K562 (cell line): ENCODE measurements around the gene SELENOM.

Experiments
- ASH1L ChIP-seq: fragments of 450-650 bp; IDR thresholded peaks from 2 replicates; pipeline ENCODE4 v1.6.1; 2018; ENCODE audit warnings: borderline replicate concordance, mild to moderate bottlenecking, low read depth; ENCODE audit not compliant: partially characterized antibody
- CHD2 ChIP-seq: IDR thresholded peaks from 2 replicates; pipeline ENCODE4 v1.6.1; 2011; ENCODE audit warnings: low read depth, low read length
- CTCF ChIP-seq, 3 experiments: IDR thresholded peaks in 2 of 3; conservative IDR thresholded peaks in 1 of 3; 2 replicates each; pipeline ENCODE4 v1.5.1; 2011 to 2012; ENCODE audit warnings: low read length in 3 of 3, mild to moderate bottlenecking in 3 of 3, control low read depth in 2 of 3, improper control_type of control experiment in 1 of 3, inconsistent platforms in 1 of 3, low read depth in 1 of 3, mixed read lengths in 1 of 3, moderate library complexity in 1 of 3; ENCODE audit not compliant: insufficient read depth in 2 of 3
- KLF16 ChIP-seq: IDR thresholded peaks from 2 replicates; pipeline ENCODE4 v1.6.1; 2016; ENCODE audit warnings: antibody characterized with exemption
- MTF1 ChIP-seq: fragments of 250-450 bp; sonication (Bioruptor Pico); IDR thresholded peaks from 2 replicates; pipeline ENCODE4 v1.9.0; 2021; ENCODE audit warnings: moderate library complexity, mild to moderate bottlenecking, inconsistent platforms, borderline replicate concordance
- MYC ChIP-seq, 2 experiments: fragments of 250-450 bp in 1 of 2; sonication (Bioruptor Pico) in 1 of 2; IDR thresholded peaks; 2 replicates each; pipeline versions ENCODE4 v1.5.1 to v1.6.1; 2012 to 2021; ENCODE audit warnings: low read depth in 2 of 2, borderline replicate concordance in 1 of 2, improper control_type of control experiment in 1 of 2, low read length in 1 of 2, mild to moderate bottlenecking in 1 of 2, moderate library complexity in 1 of 2
- RCOR1 ChIP-seq, 2 experiments: IDR thresholded peaks; 2 replicates each; pipeline ENCODE4 v1.6.1; 2012; ENCODE audit warnings: low read depth in 2 of 2, low read length in 2 of 2, borderline replicate concordance in 1 of 2, improper control_type of control experiment in 1 of 2
- ZFX ChIP-seq: sonication (generic); formaldehyde crosslinking; IDR thresholded peaks from 2 replicates; pipeline ENCODE4 v1.8.0; 2022; ENCODE audit warnings: mild to moderate bottlenecking, missing genetic modification reagents, moderate library complexity
- ZSCAN29 ChIP-seq: fragments of 450-650 bp; IDR thresholded peaks from 2 replicates; pipeline ENCODE4 v1.6.1; 2017
- TF ChIP-seq, protein P1 (sequence below): fragments of 250-450 bp; sonication (Bioruptor Pico); IDR thresholded peaks from 2 replicates; pipeline ENCODE4 v1.9.0; 2021; ENCODE audit warnings: mild to moderate bottlenecking, inconsistent platforms

- TF ChIP-seq ZSCAN29: no peak
- TF ChIP-seq CHD2: no peak
- TF ChIP-seq MTF1 (CRISPR knock-in tag): no peak
- TF ChIP-seq ZFX (CRISPR knock-in tag): no peak
- 0 out of 6 replicates have a peak, but pooled peaks of 1 of the 3 experiments have one; percentile 16 for TF ChIP-seq CTCF (IDR thresholded peaks at IDR 0.05 in 2 of 3, conservative IDR thresholded peaks at IDR 0.05 in 1 of 3; ENCODE audit: insufficient read depth in 2 of 3, low read depth in 1 of 3, low read length in 3 of 3)
- TF ChIP-seq RCOR1 (IDR thresholded peaks at IDR 0.05; ENCODE audit: borderline replicate concordance in 1 of 2, low read depth in 2 of 2, low read length in 2 of 2): no peak
- no peak for TF ChIP-seq MYC (IDR thresholded peaks at IDR 0.05; ENCODE audit: low read depth, low read length)
- TF ChIP-seq MYC (CRISPR knock-in tag; IDR thresholded peaks at IDR 0.05; ENCODE audit: borderline replicate concordance, low read depth): no peak
- no peak for TF ChIP-seq ASH1L
- TF ChIP-seq KLF16: no peak
- TF ChIP-seq, protein P1, sequence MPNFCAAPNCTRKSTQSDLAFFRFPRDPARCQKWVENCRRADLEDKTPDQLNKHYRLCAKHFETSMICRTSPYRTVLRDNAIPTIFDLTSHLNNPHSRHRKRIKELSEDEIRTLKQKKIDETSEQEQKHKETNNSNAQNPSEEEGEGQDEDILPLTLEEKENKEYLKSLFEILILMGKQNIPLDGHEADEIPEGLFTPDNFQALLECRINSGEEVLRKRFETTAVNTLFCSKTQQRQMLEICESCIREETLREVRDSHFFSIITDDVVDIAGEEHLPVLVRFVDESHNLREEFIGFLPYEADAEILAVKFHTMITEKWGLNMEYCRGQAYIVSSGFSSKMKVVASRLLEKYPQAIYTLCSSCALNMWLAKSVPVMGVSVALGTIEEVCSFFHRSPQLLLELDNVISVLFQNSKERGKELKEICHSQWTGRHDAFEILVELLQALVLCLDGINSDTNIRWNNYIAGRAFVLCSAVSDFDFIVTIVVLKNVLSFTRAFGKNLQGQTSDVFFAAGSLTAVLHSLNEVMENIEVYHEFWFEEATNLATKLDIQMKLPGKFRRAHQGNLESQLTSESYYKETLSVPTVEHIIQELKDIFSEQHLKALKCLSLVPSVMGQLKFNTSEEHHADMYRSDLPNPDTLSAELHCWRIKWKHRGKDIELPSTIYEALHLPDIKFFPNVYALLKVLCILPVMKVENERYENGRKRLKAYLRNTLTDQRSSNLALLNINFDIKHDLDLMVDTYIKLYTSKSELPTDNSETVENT: no peak
These were observed 32.7 kb upstream of the SELENOM start, which contains the start of gene PLA2G3 for GRCh38 chr22:31139866-31140716.
